Mesendoderm (in vitro differentiated cells): ENCODE results near the gene CAMSAP2.
A peak's percentile ranks its signal among the peaks of the same experiment; 100 is the strongest.

Source experiments
- DNase-seq: peaks from one replicate; pipeline ENCODE4 v3.0.0; 2013
- H2AK5ac ChIP-seq: 2 replicates; pipeline ENCODE4 v1.6.1; 2013; ENCODE audit warnings: low read length, inconsistent platforms
- H2BK120ac ChIP-seq: 2 replicates; pipeline ENCODE4 v1.6.1; 2013; ENCODE audit warnings: low read depth, mild to moderate bottlenecking, low read length, moderate library complexity, mixed read lengths
- H2BK15ac ChIP-seq: replicated peaks from 2 replicates; pipeline ENCODE4 v1.6.1; 2013; ENCODE audit warnings: low read depth, mild to moderate bottlenecking, moderate library complexity
- H2BK5ac ChIP-seq: 2 replicates; pipeline ENCODE4 v1.6.1; 2013; ENCODE audit warnings: low read length, inconsistent platforms
- H3K18ac ChIP-seq: 2 replicates; pipeline ENCODE4 v1.6.1; 2013; ENCODE audit warnings: mild to moderate bottlenecking, low read length, mixed read lengths
- H3K23ac ChIP-seq: one replicate; pipeline ENCODE4 v1.6.1; 2013; ENCODE audit warnings: low read length
- H3K27ac ChIP-seq: 2 replicates; pipeline ENCODE4 v1.5.1; 2013; ENCODE audit warnings: low read depth, mild to moderate bottlenecking, inconsistent platforms, low read length, moderate library complexity
- H3K27me3 ChIP-seq: 2 replicates; pipeline ENCODE4 v1.6.1; 2013; ENCODE audit warnings: low read length, control low read depth, mild to moderate bottlenecking, inconsistent platforms; ENCODE audit not compliant: insufficient read depth, poor library complexity
- H3K36me3 ChIP-seq: 2 replicates; pipeline ENCODE4 v1.6.1; 2013; ENCODE audit warnings: low read length, inconsistent platforms; ENCODE audit not compliant: control insufficient read depth, insufficient read depth
- H3K4ac ChIP-seq: one replicate; pipeline ENCODE4 v1.6.1; 2013; ENCODE audit warnings: low read depth, mild to moderate bottlenecking, low read length, moderate library complexity
- H3K4me1 ChIP-seq: 2 replicates; pipeline ENCODE4 v1.6.1; 2013; ENCODE audit warnings: low read depth, low read length, inconsistent platforms; ENCODE audit not compliant: control insufficient read depth
- H3K4me2 ChIP-seq: 2 replicates; pipeline ENCODE4 v1.6.1; 2013; ENCODE audit warnings: low read length
- H3K4me3 ChIP-seq: 2 replicates; pipeline ENCODE4 v1.5.1; 2013; ENCODE audit warnings: mild to moderate bottlenecking, low read length
- H3K56ac ChIP-seq: one replicate; pipeline ENCODE4 v1.6.1; 2013; ENCODE audit warnings: low read length
- H3K79me1 ChIP-seq: 2 replicates; pipeline ENCODE4 v1.6.1; 2013; ENCODE audit warnings: low read length, inconsistent platforms
- H3K79me2 ChIP-seq: 2 replicates; pipeline ENCODE4 v1.6.1; 2013; ENCODE audit warnings: mild to moderate bottlenecking, low read length; ENCODE audit not compliant: control insufficient read depth, insufficient read depth
- H3K9ac ChIP-seq: 2 replicates; pipeline ENCODE4 v1.6.1; 2013; ENCODE audit warnings: low read length, inconsistent platforms
- H4K5ac ChIP-seq: one replicate; pipeline ENCODE4 v1.6.1; 2013; ENCODE audit warnings: low read length
- H4K8ac ChIP-seq: one replicate; pipeline ENCODE4 v1.6.1; 2013; ENCODE audit warnings: low read depth, mild to moderate bottlenecking, control low read depth, low read length, moderate library complexity
- WGBS: extraction: QIAGEN DNeasy Blood & Tissue Kit; methylation state at CpG from one replicate; pipeline ENCODE4 v1.1.7; 2013; ENCODE audit warnings: low lambda C conversion rate, missing lambda C conversion rate; ENCODE audit not compliant: insufficient coverage; ENCODE audit errors: extremely low coverage; 5-methylcytosine and 5-hydroxymethylcytosine counted together

CAMSAP2 gene

GRCh38 chr1:200896531-200897196 lies 158.0 kb downstream of the CAMSAP2 start:
- Histone ChIP-seq H3K18ac (no peak overlapping the region), H3K27ac (no peak overlapping the region), H2BK120ac (no peak overlapping the region), H3K27me3 (no peaks in the 10 kb centered on the region), H3K4me3 (no peak overlapping the region), H3K56ac (no peak overlapping the region), H4K5ac (no peak overlapping the region), H3K36me3 (peaks cover 14% of the 10 kb centered on the region), H3K9ac (no peak overlapping the region), H2BK5ac (no peak overlapping the region), H3K4ac (no peak overlapping the region), H3K4me2 (no peak overlapping the region), H3K79me2 (peaks cover 53% of the 10 kb centered on the region), H2AK5ac (no peak overlapping the region), H3K4me1 (peaks cover 23% of the 10 kb centered on the region), H2BK15ac (no peak overlapping the region), H4K8ac (no peak overlapping the region), H3K23ac (no peak overlapping the region), H3K79me1 (peaks cover 22% of the 10 kb centered on the region)
- no CpG with 5 or more reads among the region's 10 CpGs for WGBS
- peak; percentile 55 for DNase-seq

- DNase-seq = no peak
- Histone ChIP-seq H3K36me3 (peaks cover 14% of the 10 kb centered on the region), H3K4ac (no peak overlapping the region), H2BK5ac (no peak overlapping the region), H4K8ac (no peak overlapping the region), H3K9ac (no peak overlapping the region), H2BK120ac (no peak overlapping the region), H3K27me3 (no peaks in the 10 kb centered on the region), H3K79me2 (peaks cover 49% of the 10 kb centered on the region), H3K27ac (no peak overlapping the region), H3K18ac (no peak overlapping the region), H4K5ac (no peak overlapping the region), H3K23ac (no peak overlapping the region), H3K4me2 (no peak overlapping the region), H2AK5ac (no peak overlapping the region), H3K4me3 (no peak overlapping the region), H3K79me1 (peaks cover 22% of the 10 kb centered on the region), H2BK15ac (no peak overlapping the region), H3K4me1 (peaks cover 23% of the 10 kb centered on the region), H3K56ac (no peak overlapping the region)
- WGBS = no CpG with 5 or more reads among the region's 5 CpGs
Observed at GRCh38 chr1:200897259-200897658, 158.6 kb downstream of the CAMSAP2 start.

- H3K4me1 ChIP-seq = peaks cover 17% of the 10 kb centered on the region
- no peak overlapping the region for H2BK15ac ChIP-seq
- no peak for DNase-seq
- H3K9ac ChIP-seq = no peak overlapping the region
- peaks cover 33% of the 10 kb centered on the region for H3K79me2 ChIP-seq
- H2BK120ac ChIP-seq = no peak overlapping the region
- no peak overlapping the region for H3K18ac ChIP-seq
- H2BK5ac ChIP-seq = no peak overlapping the region
- H4K5ac ChIP-seq = no peak overlapping the region
- H3K27me3 ChIP-seq = no peaks in the 10 kb centered on the region
- H3K27ac ChIP-seq = no peak overlapping the region
- H2AK5ac ChIP-seq = no peak overlapping the region
- no CpG with 5 or more reads among the region's 3 CpGs for WGBS
- H4K8ac ChIP-seq = no peak overlapping the region
- peaks cover 18% of the 10 kb centered on the region for H3K36me3 ChIP-seq
- H3K4me3 ChIP-seq = no peak overlapping the region
- H3K4ac ChIP-seq = no peak overlapping the region
- no peak overlapping the region for H3K56ac ChIP-seq
- no peak overlapping the region for H3K23ac ChIP-seq
- H3K79me1 ChIP-seq = peaks cover 21% of the 10 kb centered on the region
- H3K4me2 ChIP-seq = no peak overlapping the region
Observed at GRCh38 chr1:200899015-200899386, 160.3 kb downstream of the CAMSAP2 start.

- no peak overlapping the region for H3K18ac ChIP-seq
- no peak overlapping the region for H3K56ac ChIP-seq
- peaks cover 18% of the 10 kb centered on the region for H3K36me3 ChIP-seq
- H4K5ac ChIP-seq = no peak overlapping the region
- peaks cover 13% of the 10 kb centered on the region for H3K4me1 ChIP-seq
- no peak overlapping the region for H3K4me3 ChIP-seq
- H3K4me2 ChIP-seq = no peak overlapping the region
- H3K9ac ChIP-seq = no peak overlapping the region
- H3K4ac ChIP-seq = no peak overlapping the region
- no peak overlapping the region for H3K27ac ChIP-seq
- no peaks in the 10 kb centered on the region for H3K27me3 ChIP-seq
- H2AK5ac ChIP-seq = no peak overlapping the region
- no peak for DNase-seq
- no CpG with 5 or more reads among the region's 10 CpGs for WGBS
- no peak overlapping the region for H4K8ac ChIP-seq
- H2BK15ac ChIP-seq = no peak overlapping the region
- H2BK120ac ChIP-seq = no peak overlapping the region
- peaks cover 28% of the 10 kb centered on the region for H3K79me2 ChIP-seq
- no peak overlapping the region for H3K23ac ChIP-seq
- H3K79me1 ChIP-seq = peaks cover 19% of the 10 kb centered on the region
- no peak overlapping the region for H2BK5ac ChIP-seq
Observed at GRCh38 chr1:200899451-200899915, 160.8 kb downstream of the CAMSAP2 start.

- Histone ChIP-seq H4K5ac (no peak overlapping the region), H4K8ac (no peak overlapping the region), H3K27ac (no peak overlapping the region), H3K4ac (no peak overlapping the region), H2BK15ac (no peak overlapping the region), H2AK5ac (no peak overlapping the region), H3K79me1 (peaks cover 15% of the 10 kb centered on the region), H3K79me2 (peaks cover 21% of the 10 kb centered on the region), H3K4me2 (no peak overlapping the region), H3K4me1 (peaks cover 9% of the 10 kb centered on the region), H3K36me3 (peaks cover 18% of the 10 kb centered on the region), H3K18ac (no peak overlapping the region), H3K23ac (no peak overlapping the region), H3K9ac (no peak overlapping the region), H2BK120ac (no peak overlapping the region), H2BK5ac (no peak overlapping the region), H3K56ac (no peak overlapping the region), H3K27me3 (no peaks in the 10 kb centered on the region), H3K4me3 (no peak overlapping the region)
- DNase-seq = no peak
- no CpG with 5 or more reads among the region's 16 CpGs for WGBS
Observed at GRCh38 chr1:200899954-200900867, 161.5 kb downstream of the CAMSAP2 start.
